Measurements from ENCODE around the gene GSTT2B. TPM values are rescaled to one million over a fixed set of nuclear protein-coding genes. Genes with fewer than 3 reads are reported as not detected.
"Not testable (repeated sequence)": the region's sequence is repeated elsewhere in the genome, so short reads cannot be mapped to it uniquely, and the experiment has no call there.

The GSTT2B gene, protein sequence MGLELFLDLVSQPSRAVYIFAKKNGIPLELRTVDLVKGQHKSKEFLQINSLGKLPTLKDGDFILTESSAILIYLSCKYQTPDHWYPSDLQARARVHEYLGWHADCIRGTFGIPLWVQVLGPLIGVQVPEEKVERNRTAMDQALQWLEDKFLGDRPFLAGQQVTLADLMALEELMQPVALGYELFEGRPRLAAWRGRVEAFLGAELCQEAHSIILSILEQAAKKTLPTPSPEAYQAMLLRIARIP
- total RNA-seq (16.9 and 25.9 TPM in 2 replicates), polyA plus RNA-seq (28.8 and 42.8 TPM in 2 replicates)

GRCh38 chr22:23961084-23961771 is at the start of gene GSTT2B:
TSS of gene GSTT2B (minus strand) at chr22:23961195. CDS start at chr22:23961131, 64 bp downstream.
- not testable (repeated sequence) for H3K27me3 ChIP-seq; H3K4me3 ChIP-seq; H3K36me3 ChIP-seq; H3K4me1 ChIP-seq (ENCODE audit: low read depth); H3K27ac ChIP-seq; DNase-seq (ENCODE audit: low read depth in 1 of 2, low spot score in 1 of 2); H3K9me3 ChIP-seq (ENCODE audit: low read depth)

GRCh38 chr22:24010018-24010391 is 49.0 kb upstream of the GSTT2B start:
- DNase-seq (ENCODE audit: low read depth in 1 of 2, low spot score in 1 of 2) = no peak
- Histone ChIP-seq H3K27ac (no peak overlapping the region), H3K27me3 (no peaks in the 10 kb centered on the region), H3K36me3 (no peaks in the 10 kb centered on the region), H3K9me3 (ENCODE audit: low read depth) (no peaks in the 10 kb centered on the region), H3K4me3 (no peak overlapping the region), H3K4me1 (ENCODE audit: low read depth) (peaks cover 7% of the 10 kb centered on the region)
- no peak for TF ChIP-seq CTCF (IDR thresholded peaks at IDR 0.05; ENCODE audit: low read depth, low read length)

- DNase-seq (ENCODE audit: low read depth in 1 of 2, low spot score in 1 of 2) = no peak
- no peaks in the 10 kb centered on the region for H3K27me3 ChIP-seq
Observed at GRCh38 chr22:24009227-24010017, 48.4 kb upstream of the GSTT2B start.

DNA sequence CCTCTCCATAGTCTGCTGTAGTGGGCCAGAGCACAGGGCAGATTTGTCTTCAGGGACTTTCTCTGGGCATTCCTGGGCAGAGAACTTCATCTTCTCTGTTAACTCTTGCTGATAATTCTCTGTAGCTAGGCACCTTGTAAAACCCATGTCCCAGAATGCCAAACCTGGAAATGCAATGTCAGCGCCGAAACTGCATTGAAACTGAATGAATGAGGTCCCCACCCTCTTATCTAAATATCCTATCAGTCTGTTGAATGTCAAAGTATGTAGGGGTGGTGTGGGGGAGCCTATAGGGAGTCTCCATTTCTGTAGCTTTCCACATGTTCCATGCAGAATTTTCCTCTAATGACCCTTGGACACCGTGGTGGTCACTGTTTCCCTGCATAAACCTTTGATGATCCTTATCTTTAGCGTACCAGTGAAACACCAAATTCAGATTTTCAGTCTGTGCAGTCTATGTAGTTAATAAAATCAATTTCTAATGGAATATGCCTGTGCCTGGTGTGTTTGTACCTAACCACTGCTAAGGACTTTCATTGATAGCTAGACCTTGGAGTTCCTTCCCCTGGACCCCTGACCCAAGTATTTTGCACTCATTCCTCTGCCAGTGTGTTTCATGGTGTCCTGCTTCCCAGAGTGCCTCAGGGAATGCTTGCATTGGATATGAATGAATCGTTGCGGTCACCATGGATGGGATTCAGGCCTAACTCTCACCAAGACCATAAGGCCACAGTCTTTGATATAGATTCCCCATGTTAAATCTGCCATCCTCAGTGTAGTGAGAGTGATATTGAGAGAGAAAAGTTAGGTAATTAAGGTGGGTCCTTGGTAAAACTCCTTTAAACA is 47.6 kb upstream of the GSTT2B start:
- Histone ChIP-seq H3K27me3 (no peaks in the 10 kb centered on the region), H3K4me3 (no peak overlapping the region)

More at GRCh38 chr22:24009227-24010017, 48.4 kb upstream of the GSTT2B start:
- H3K4me1 ChIP-seq (ENCODE audit: low read depth) = peaks cover 7% of the 10 kb centered on the region
- no peak overlapping the region for H3K4me3 ChIP-seq
- no peak overlapping the region for H3K27ac ChIP-seq
- no peaks in the 10 kb centered on the region for H3K9me3 ChIP-seq (ENCODE audit: low read depth)
- TF ChIP-seq CTCF (IDR thresholded peaks at IDR 0.05; ENCODE audit: low read depth, low read length) = no peak
- no peaks in the 10 kb centered on the region for H3K36me3 ChIP-seq

DNA sequence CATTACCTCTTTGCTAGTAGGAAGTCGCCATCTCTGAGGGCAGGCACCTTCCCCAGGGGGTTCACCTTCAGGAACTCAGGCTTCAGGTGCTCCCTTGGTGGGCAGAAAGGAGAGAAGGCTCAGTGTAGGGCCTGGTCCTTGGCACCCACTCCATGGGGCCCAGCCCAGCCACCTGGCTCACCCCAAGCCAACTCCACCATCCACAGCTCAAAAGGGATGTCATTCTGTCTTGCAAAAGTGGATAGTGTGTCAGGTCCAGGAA is 47.0 kb upstream of the GSTT2B start:
- no peak overlapping the region for H3K4me3 ChIP-seq
- TF ChIP-seq CTCF (IDR thresholded peaks at IDR 0.05; ENCODE audit: low read depth, low read length) = no peak
- no peak for DNase-seq (ENCODE audit: low read depth in 1 of 2, low spot score in 1 of 2)

More for the DNA sequence above, 47.6 kb upstream of the GSTT2B start:
- Histone ChIP-seq H3K4me1 (ENCODE audit: low read depth) (peaks cover 7% of the 10 kb centered on the region), H3K9me3 (ENCODE audit: low read depth) (no peaks in the 10 kb centered on the region), H3K36me3 (no peaks in the 10 kb centered on the region), H3K27ac (no peak overlapping the region)
- no peak for DNase-seq (ENCODE audit: low read depth in 1 of 2, low spot score in 1 of 2)
- TF ChIP-seq CTCF (IDR thresholded peaks at IDR 0.05; ENCODE audit: low read depth, low read length) = no peak

More for the DNA sequence above, 47.0 kb upstream of the GSTT2B start:
- Histone ChIP-seq H3K9me3 (ENCODE audit: low read depth) (no peaks in the 10 kb centered on the region), H3K36me3 (no peaks in the 10 kb centered on the region), H3K27me3 (no peaks in the 10 kb centered on the region), H3K4me1 (ENCODE audit: low read depth) (peaks cover 7% of the 10 kb centered on the region), H3K27ac (no peak overlapping the region)
